Mesenteric fat pad (tissue), 1 donor: ENCODE data around the gene THAP4. TPM values are rescaled to one million over a fixed set of nuclear protein-coding genes. Genes with fewer than 3 reads are reported as not detected.

ENCODE experiments used
- total RNA-seq: library from RNA; stranded (reverse); fragmentation: NEBNext Ultra II Directional; extraction: Animal tissue kit (Norgen Biotek cat#: 25700); gene quantifications from one replicate; pipeline ENCODE4 v1.2.1, GENCODE V29; 2021
- donor health status: DM: yes; HTN: yes; CAD: no.

The THAP4 gene
- total RNA-seq, 1 donor from 2014 or later, result 48.7 TPM

Other genes with a start within 250 kb of the THAP4 start
- gene STK25, start 128.6 kb downstream of the THAP4 start, total RNA-seq, result 95.5 TPM
- 115 TPM for gene BOK, start 78.4 kb downstream of the THAP4 start, total RNA-seq
- gene ATG4B, start 535 bp upstream of the THAP4 start, total RNA-seq, result 50.4 TPM
- gene DTYMK, start 49.7 kb upstream of the THAP4 start, total RNA-seq, result 22.1 TPM
- gene ING5, start 64.9 kb upstream of the THAP4 start, total RNA-seq, result 29.1 TPM
- gene D2HGDH, start 97.5 kb upstream of the THAP4 start, total RNA-seq, result 27.0 TPM
- gene GAL3ST2, start 139.7 kb upstream of the THAP4 start, total RNA-seq, result not detected
- 1.1 TPM for gene NEU4, start 172.0 kb upstream of the THAP4 start, total RNA-seq
- gene PDCD1, start 221.7 kb upstream of the THAP4 start, total RNA-seq, result 0.42 TPM
- gene RTP5, start 232.6 kb upstream of the THAP4 start, total RNA-seq, result not detected